ENCODE measurements around the gene SLCO4A1. TPM values are rescaled to one million over a fixed set of nuclear protein-coding genes. Genes with fewer than 3 reads are reported as not detected.
"Not testable (repeated sequence)": the region's sequence is repeated elsewhere in the genome, so short reads cannot be mapped to it uniquely, and the experiment has no call there.

SLCO4A1 gene
- total RNA-seq, 2 experiments from 2014 or later = 66.5 to 68.4 TPM

- CTCF ChIA-PET = interaction anchor here (1.7 to 2.1 kb wide), 5 partner anchors 8 to 167 kb away, joined by 5 to 9 read pairs (median 6); partner anchors contain the start of gene SLCO4A1
- Mint-ChIP-seq H3K4me1 (ENCODE audit: low read depth) (peaks cover 27% of the 10 kb centered on the region), H3K4me3 (no peak overlapping the region), H3K27me3 (no peaks in the 10 kb centered on the region), H3K27ac (peak overlapping the region; percentile 10), H3K9me3 (no peaks in the 10 kb centered on the region), H3K36me3 (ENCODE audit: low read depth) (no peaks in the 10 kb centered on the region)
- POLR2A ChIA-PET = interaction anchor here (1.2 to 2.4 kb wide), 4 partner anchors 15 to 170 kb away, joined by 3 to 10 read pairs (median 5); partner anchors contain the start of gene SLCO4A1
- TF ChIP-seq, protein P1, sequence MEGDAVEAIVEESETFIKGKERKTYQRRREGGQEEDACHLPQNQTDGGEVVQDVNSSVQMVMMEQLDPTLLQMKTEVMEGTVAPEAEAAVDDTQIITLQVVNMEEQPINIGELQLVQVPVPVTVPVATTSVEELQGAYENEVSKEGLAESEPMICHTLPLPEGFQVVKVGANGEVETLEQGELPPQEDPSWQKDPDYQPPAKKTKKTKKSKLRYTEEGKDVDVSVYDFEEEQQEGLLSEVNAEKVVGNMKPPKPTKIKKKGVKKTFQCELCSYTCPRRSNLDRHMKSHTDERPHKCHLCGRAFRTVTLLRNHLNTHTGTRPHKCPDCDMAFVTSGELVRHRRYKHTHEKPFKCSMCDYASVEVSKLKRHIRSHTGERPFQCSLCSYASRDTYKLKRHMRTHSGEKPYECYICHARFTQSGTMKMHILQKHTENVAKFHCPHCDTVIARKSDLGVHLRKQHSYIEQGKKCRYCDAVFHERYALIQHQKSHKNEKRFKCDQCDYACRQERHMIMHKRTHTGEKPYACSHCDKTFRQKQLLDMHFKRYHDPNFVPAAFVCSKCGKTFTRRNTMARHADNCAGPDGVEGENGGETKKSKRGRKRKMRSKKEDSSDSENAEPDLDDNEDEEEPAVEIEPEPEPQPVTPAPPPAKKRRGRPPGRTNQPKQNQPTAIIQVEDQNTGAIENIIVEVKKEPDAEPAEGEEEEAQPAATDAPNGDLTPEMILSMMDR (IDR thresholded peaks at IDR 0.05) = no peak
- ATAC-seq (no peak), DNase-seq (no peak)
- intact Hi-C loops (cut with micrococcal nuclease) = no loop called here
Measured at GRCh38 chr20:62624719-62625453, 17.4 kb upstream of the SLCO4A1 start.

DNA sequence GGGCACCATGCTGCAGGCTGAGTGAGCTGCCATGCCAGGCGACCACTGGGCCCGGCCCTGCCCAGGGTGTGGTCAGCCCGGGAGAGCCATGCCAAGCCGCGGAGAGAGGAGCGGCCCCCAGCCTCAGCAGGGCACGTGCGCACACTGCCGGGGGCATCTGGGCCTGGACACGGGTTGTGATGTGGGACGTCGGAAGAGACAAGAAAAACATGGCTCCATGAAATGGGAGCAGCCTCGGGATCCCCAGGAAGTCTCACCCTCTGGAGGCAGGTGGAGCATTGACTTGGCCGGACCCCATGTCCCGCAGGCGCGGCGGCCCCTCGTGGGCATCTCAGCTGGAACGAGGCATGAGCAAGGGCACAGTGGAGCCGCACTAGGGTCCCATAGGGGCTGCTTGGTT is 16.8 kb upstream of the SLCO4A1 start:
- no peaks in the 10 kb centered on the region for H3K36me3 Mint-ChIP-seq (ENCODE audit: low read depth)

GRCh38 chr20:62625921-62626547 is 16.3 kb upstream of the SLCO4A1 start:
- no peak overlapping the region for H3K27ac Mint-ChIP-seq
- ChIA-PET CTCF (interaction anchor here (1.0 to 1.7 kb wide), 3 partner anchors 9 to 126 kb away, joined by 3 to 5 read pairs (median 5); no protein-coding TSS in a partner anchor), POLR2A (interaction anchor here (1.0 to 2.3 kb wide), 3 partner anchors 12 to 21 kb away, joined by 3 to 10 read pairs (median 3); partner anchors contain the start of gene SLCO4A1)
- TF ChIP-seq, protein P1 (IDR thresholded peaks at IDR 0.05) = no peak
- no peaks in the 10 kb centered on the region for H3K9me3 Mint-ChIP-seq
- no peaks in the 10 kb centered on the region for H3K27me3 Mint-ChIP-seq
- no peak overlapping the region for H3K4me3 Mint-ChIP-seq
- no peaks in the 10 kb centered on the region for H3K36me3 Mint-ChIP-seq (ENCODE audit: low read depth)
- intact Hi-C loops (cut with micrococcal nuclease) = no loop called here
- no peak for ATAC-seq
- DNase-seq = no peak
- H3K4me1 Mint-ChIP-seq (ENCODE audit: low read depth) = peaks cover 27% of the 10 kb centered on the region

More for the DNA sequence above, 16.8 kb upstream of the SLCO4A1 start:
- ChIA-PET POLR2A (interaction anchor here (1.0 to 2.4 kb wide), 4 partner anchors 13 to 169 kb away, joined by 3 to 10 read pairs (median 5); partner anchors contain the start of gene SLCO4A1), CTCF (interaction anchor here (1.0 to 1.7 kb wide), 3 partner anchors 9 to 126 kb away, joined by 3 to 5 read pairs (median 5); no protein-coding TSS in a partner anchor)
- Mint-ChIP-seq H3K4me1 (ENCODE audit: low read depth) (peaks cover 27% of the 10 kb centered on the region), H3K4me3 (no peak overlapping the region), H3K27ac (no peak overlapping the region), H3K9me3 (no peaks in the 10 kb centered on the region), H3K27me3 (no peaks in the 10 kb centered on the region)
- intact Hi-C loops (cut with micrococcal nuclease) = no loop called here
- TF ChIP-seq, protein P1 (IDR thresholded peaks at IDR 0.05) = no peak
- ATAC-seq = no peak
- DNase-seq = no peak

DNA sequence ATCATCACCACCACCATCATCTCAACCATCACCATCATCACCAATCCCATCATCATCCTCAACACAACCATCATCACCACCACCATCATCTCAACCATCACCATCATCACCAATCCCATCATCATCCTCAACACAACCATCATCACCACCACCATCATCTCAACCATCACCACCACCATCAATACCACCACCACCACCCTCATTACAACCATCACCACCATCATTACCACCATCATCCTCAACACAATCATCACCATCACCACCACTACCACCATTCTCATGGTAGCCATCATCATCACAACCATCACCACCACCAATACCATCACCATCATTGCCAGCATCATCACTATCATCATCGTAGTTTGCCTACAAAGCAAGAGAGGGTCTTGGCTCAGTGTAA is 14.9 kb upstream of the SLCO4A1 start:
- ATAC-seq; DNase-seq; H3K27ac Mint-ChIP-seq; H3K4me3 Mint-ChIP-seq; H3K9me3 Mint-ChIP-seq; intact Hi-C loops (cut with micrococcal nuclease); H3K27me3 Mint-ChIP-seq; CTCF ChIA-PET; H3K36me3 Mint-ChIP-seq (ENCODE audit: low read depth): not testable (repeated sequence)
- POLR2A ChIA-PET = interaction anchor here (0.6 to 1.7 kb wide), 2 partner anchors 11 to 47 kb away, joined by 3 read pairs; no protein-coding TSS in a partner anchor
- peaks cover 19% of the 10 kb centered on the region for H3K4me1 Mint-ChIP-seq (ENCODE audit: low read depth)

DNA sequence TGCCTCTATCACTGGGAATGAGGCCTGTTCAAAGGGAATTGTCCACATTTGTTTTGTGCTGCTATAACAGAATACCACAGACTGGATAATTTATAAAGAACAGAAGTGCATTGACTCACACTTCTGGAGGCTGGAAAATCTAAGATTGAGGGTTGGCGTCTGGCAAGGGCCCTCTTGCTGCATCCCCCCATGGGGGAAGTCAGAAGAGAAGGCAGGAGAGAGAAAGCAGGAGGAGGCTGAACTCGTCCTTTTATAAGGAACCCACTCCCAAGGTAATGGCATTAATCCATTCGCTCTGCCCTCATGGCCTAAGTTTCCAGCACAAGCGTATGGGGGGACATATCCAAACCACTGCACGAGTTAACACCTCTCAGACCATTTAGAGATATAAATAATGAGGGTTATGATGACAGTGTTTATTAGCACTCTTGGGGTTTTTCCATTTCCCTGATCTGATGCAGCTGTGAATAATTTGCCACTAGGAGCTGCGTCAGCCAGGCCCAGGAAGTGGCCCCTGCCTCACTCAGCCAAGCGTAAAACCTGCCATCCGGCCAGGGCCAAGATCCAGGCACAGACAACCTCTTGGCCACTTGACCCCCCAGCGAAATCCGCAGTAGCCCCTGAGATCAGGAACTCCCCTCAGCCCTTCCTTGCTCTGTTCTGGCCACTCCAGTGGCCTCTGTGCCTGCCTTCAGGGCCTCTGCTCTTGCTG is 14.2 kb upstream of the SLCO4A1 start:
- CTCF ChIA-PET = interaction anchor here (1.0 kb wide), 1 partner anchor 11 kb away, joined by 3 read pairs; no protein-coding TSS in a partner anchor
- TF ChIP-seq, protein P1 (IDR thresholded peaks at IDR 0.05) = no peak
- POLR2A ChIA-PET = interaction anchor here (0.6 to 1.6 kb wide), 2 partner anchors 14 to 135 kb away, joined by 3 to 5 read pairs; partner anchors contain the start of gene SLCO4A1
- Mint-ChIP-seq H3K36me3 (ENCODE audit: low read depth) (no peaks in the 10 kb centered on the region), H3K4me3 (no peak overlapping the region), H3K4me1 (ENCODE audit: low read depth) (peaks cover 14% of the 10 kb centered on the region), H3K27ac (peak overlapping the region; percentile 47), H3K27me3 (no peaks in the 10 kb centered on the region), H3K9me3 (no peaks in the 10 kb centered on the region)
- ATAC-seq = no peak
- DNase-seq = no peak
- intact Hi-C loops (cut with micrococcal nuclease) = no loop called here
